ENCODE measurements around the gene TTLL10.

GRCh38 chr1:1167398-1167821 is 6.3 kb upstream of the TTLL10 start:
- TF ChIP-seq ZNF274 (IDR thresholded peaks at IDR 0.05; ENCODE audit: low read depth, low read length) (no peak), SUZ12 (IDR thresholded peaks at IDR 0.05; ENCODE audit: extremely low read depth, insufficient read depth, insufficient read length) (no peak), YY1 (IDR thresholded peaks at IDR 0.05; ENCODE audit: insufficient read depth, insufficient read length) (no peak)

All from NT2/D1 (cell line).